ENCODE measurements around the gene ICAM1.

Gene ICAM1

GRCh38 chr19:10243606-10244005, 27.3 kb upstream of the ICAM1 start:
- no peak for DNase-seq

- DNase-seq: no peak
These were observed 25.6 kb upstream of the ICAM1 start for GRCh38 chr19:10245189-10245939.

GRCh38 chr19:10246511-10246910, 24.4 kb upstream of the ICAM1 start:
- DNase-seq: no peak

- DNase-seq: peak; percentile 99
These were observed 18.9 kb upstream of the ICAM1 start, which contains the start of gene MRPL4 for GRCh38 chr19:10251792-10252694. TSS of gene MRPL4 (plus strand) at chr19:10252214. CDS start at chr19:10252254, 40 bp downstream.

- DNase-seq: no peak
These were observed 18.2 kb upstream of the ICAM1 start for GRCh38 chr19:10252707-10253106.

GRCh38 chr19:10254244-10254643, 16.7 kb upstream of the ICAM1 start:
- no peak for DNase-seq

- DNase-seq: no peak
These were observed 15.6 kb upstream of the ICAM1 start for GRCh38 chr19:10255358-10255757.

- DNase-seq: no peak
These were observed 14.4 kb upstream of the ICAM1 start for GRCh38 chr19:10256551-10256950.

- no peak for DNase-seq
These were observed 13.8 kb upstream of the ICAM1 start for GRCh38 chr19:10256970-10257615.

GRCh38 chr19:10258080-10258710, 12.7 kb upstream of the ICAM1 start:
- no peak for DNase-seq

GRCh38 chr19:10259162-10259905, 11.6 kb upstream of the ICAM1 start:
- DNase-seq: peak; percentile 95

GRCh38 chr19:10260141-10260584, 10.8 kb upstream of the ICAM1 start:
- DNase-seq: no peak

- DNase-seq: no peak
These were observed 8.1 kb upstream of the ICAM1 start for GRCh38 chr19:10262771-10263170.

- no peak for DNase-seq
These were observed 4.2 kb upstream of the ICAM1 start for GRCh38 chr19:10266706-10267105.

- DNase-seq: no peak
These were observed 2.8 kb upstream of the ICAM1 start for GRCh38 chr19:10268071-10268470.

- DNase-seq: peak; percentile 87
These were observed 1.4 kb upstream of the ICAM1 start for GRCh38 chr19:10269333-10270179.

GRCh38 chr19:10270180-10270615, 722 bp upstream of the ICAM1 start:
- no peak for DNase-seq

GRCh38 chr19:10271543-10272086, 695 bp downstream of the ICAM1 start:
- DNase-seq: no peak

GRCh38 chr19:10274589-10274988, 3.7 kb downstream of the ICAM1 start:
- no peak for DNase-seq

GRCh38 chr19:10277795-10278589, 7.1 kb downstream of the ICAM1 start:
- no peak for DNase-seq

Measured in islet precursor cell (in vitro differentiated cells).